ENCODE measurements around the gene HES2.
A peak's percentile ranks its signal among the peaks of the same experiment; 100 is the strongest.
"Not testable (repeated sequence)": the region's sequence is repeated elsewhere in the genome, so short reads cannot be mapped to it uniquely, and the experiment has no call there.

HES2 gene

GRCh38 chr1:6436277-6436676 is 16.6 kb upstream of the HES2 start:
- not testable (repeated sequence) for DNase-seq (ENCODE audit: low spot score)

GRCh38 chr1:6435547-6435946 is 15.8 kb upstream of the HES2 start:
- DNase-seq (ENCODE audit: low spot score), result no peak

GRCh38 chr1:6435129-6435528 is 15.4 kb upstream of the HES2 start:
- no peak for DNase-seq (ENCODE audit: low spot score)

GRCh38 chr1:6434186-6434585 is 14.5 kb upstream of the HES2 start:
- no peak for DNase-seq (ENCODE audit: low spot score)

GRCh38 chr1:6431645-6432579 is 12.2 kb upstream of the HES2 start:
- DNase-seq (ENCODE audit: low spot score), result not testable (repeated sequence)

GRCh38 chr1:6429660-6430411 is 10.1 kb upstream of the HES2 start:
- DNase-seq (ENCODE audit: low spot score), result not testable (repeated sequence)

- not testable (repeated sequence) for DNase-seq (ENCODE audit: low spot score)
Observed at GRCh38 chr1:6428453-6428852, 8.7 kb upstream of the HES2 start.

GRCh38 chr1:6427441-6428390 is 8.0 kb upstream of the HES2 start:
- DNase-seq (ENCODE audit: low spot score), result no peak

GRCh38 chr1:6426972-6427350 is 7.2 kb upstream of the HES2 start:
- no peak for DNase-seq (ENCODE audit: low spot score)

GRCh38 chr1:6426277-6426971 is 6.7 kb upstream of the HES2 start:
- DNase-seq (ENCODE audit: low spot score), result no peak

GRCh38 chr1:6425658-6426057 is 5.9 kb upstream of the HES2 start:
- DNase-seq (ENCODE audit: low spot score), result no peak

GRCh38 chr1:6424619-6425593 is 5.2 kb upstream of the HES2 start, which contains the start of gene ESPN:
Gene ESPN (plus strand): TSS chr1:6424776. CDS start chr1:6424956, 180 bp downstream.
- peak; percentile 49 for DNase-seq (ENCODE audit: low spot score)

GRCh38 chr1:6424000-6424565 is 4.4 kb upstream of the HES2 start:
- DNase-seq (ENCODE audit: low spot score), result no peak

GRCh38 chr1:6423321-6423999 is 3.7 kb upstream of the HES2 start:
- peak; percentile 79 for DNase-seq (ENCODE audit: low spot score)

GRCh38 chr1:6421266-6421665 is 1.5 kb upstream of the HES2 start:
- DNase-seq (ENCODE audit: low spot score), result no peak

GRCh38 chr1:6420454-6421042 is 829 bp upstream of the HES2 start:
- DNase-seq (ENCODE audit: low spot score), result no peak

GRCh38 chr1:6419397-6419803 is 319 bp downstream of the HES2 start:
- no peak for DNase-seq (ENCODE audit: low spot score)

GRCh38 chr1:6418668-6419396 is 887 bp downstream of the HES2 start:
- DNase-seq (ENCODE audit: low spot score), result no peak

All from germinal center (tissue), 1 donor.